ENCODE data around the gene DYNC1I1.
"Not testable (repeated sequence)": the region's sequence is repeated elsewhere in the genome, so short reads cannot be mapped to it uniquely, and the experiment has no call there.

The DYNC1I1 gene

DNA sequence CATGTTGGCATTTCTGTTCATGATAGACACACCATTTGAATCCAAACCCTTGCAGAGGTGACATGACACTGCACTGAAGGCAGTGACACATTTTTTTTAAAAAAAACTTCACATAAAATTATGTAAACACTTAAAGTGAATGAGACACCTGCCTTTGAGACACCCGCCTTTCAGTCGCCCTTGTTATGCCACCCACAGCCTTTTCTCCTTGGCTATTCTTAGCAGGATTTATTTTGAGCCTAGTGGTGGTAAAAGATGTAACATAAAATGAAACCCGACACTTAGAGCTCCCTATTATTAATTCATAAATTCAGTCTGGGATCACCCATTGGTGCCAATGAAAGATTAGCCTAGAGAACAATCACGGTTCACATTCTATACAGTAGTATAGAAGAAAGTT lies 161.3 kb downstream of the DYNC1I1 start:
- Histone ChIP-seq H3K9me3 (ENCODE audit: control insufficient read depth in 5 of 5, low read length in 5 of 5) (no peaks in the 10 kb centered on the region), H3K4me1 (ENCODE audit: control insufficient read depth in 5 of 5, insufficient read depth in 5 of 5, low read length in 5 of 5) (no peaks in the 10 kb centered on the region), H3K27ac (ENCODE audit: low read depth, low read length) (no peak overlapping the region), H3K27me3 (ENCODE audit: control insufficient read depth in 5 of 5, insufficient read depth in 4 of 5, low read length in 5 of 5) (no peaks in the 10 kb centered on the region), H3K4me3 (ENCODE audit: low read depth in 1 of 5, low read length in 5 of 5) (no peak overlapping the region), H3K9ac (ENCODE audit: low read length in 5 of 5) (no peak overlapping the region), H3K36me3 (ENCODE audit: control insufficient read depth in 5 of 5, insufficient read depth in 5 of 5, low read length in 5 of 5) (no peaks in the 10 kb centered on the region)

- not testable (repeated sequence) for H3K9me3 ChIP-seq (ENCODE audit: control insufficient read depth in 5 of 5, low read length in 5 of 5); H3K4me3 ChIP-seq (ENCODE audit: low read depth in 1 of 5, low read length in 5 of 5); H3K4me1 ChIP-seq (ENCODE audit: control insufficient read depth in 5 of 5, insufficient read depth in 5 of 5, low read length in 5 of 5); H3K27ac ChIP-seq (ENCODE audit: low read depth, low read length); H3K9ac ChIP-seq (ENCODE audit: low read length in 5 of 5); H3K27me3 ChIP-seq (ENCODE audit: control insufficient read depth in 5 of 5, insufficient read depth in 4 of 5, low read length in 5 of 5); H3K36me3 ChIP-seq (ENCODE audit: control insufficient read depth in 5 of 5, insufficient read depth in 5 of 5, low read length in 5 of 5)
Measured at GRCh38 chr7:95944867-95945266, 172.5 kb downstream of the DYNC1I1 start.

DNA sequence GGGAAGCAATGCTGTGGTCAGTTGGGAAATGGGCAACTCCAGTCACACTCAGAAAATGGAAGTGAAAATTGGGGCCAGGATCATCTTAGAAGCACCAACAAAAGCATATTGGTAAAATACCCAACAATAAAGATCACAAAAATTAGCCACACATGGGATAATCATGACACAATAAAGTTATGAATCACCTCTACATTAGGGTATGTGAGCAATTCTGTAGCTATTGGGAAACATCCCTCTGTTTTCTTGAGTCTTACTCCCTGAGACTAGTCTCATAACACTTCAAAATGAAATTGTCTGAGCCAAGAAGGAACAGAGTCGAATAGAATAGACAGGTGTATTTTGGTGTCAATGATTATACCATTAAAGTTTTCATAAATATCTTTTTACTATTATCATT lies 178.3 kb downstream of the DYNC1I1 start:
- no peak overlapping the region for H3K9ac ChIP-seq (ENCODE audit: low read length in 5 of 5)

GRCh38 chr7:95951531-95951930 lies 179.2 kb downstream of the DYNC1I1 start:
- H3K27me3 ChIP-seq (ENCODE audit: control insufficient read depth in 5 of 5, insufficient read depth in 4 of 5, low read length in 5 of 5) = no peaks in the 10 kb centered on the region
- no peaks in the 10 kb centered on the region for H3K36me3 ChIP-seq (ENCODE audit: control insufficient read depth in 5 of 5, insufficient read depth in 5 of 5, low read length in 5 of 5)
- no peak overlapping the region for H3K27ac ChIP-seq (ENCODE audit: low read depth, low read length)
- no peaks in the 10 kb centered on the region for H3K4me1 ChIP-seq (ENCODE audit: control insufficient read depth in 5 of 5, insufficient read depth in 5 of 5, low read length in 5 of 5)
- no peaks in the 10 kb centered on the region for H3K9me3 ChIP-seq (ENCODE audit: control insufficient read depth in 5 of 5, low read length in 5 of 5)
- no peak overlapping the region for H3K9ac ChIP-seq (ENCODE audit: low read length in 5 of 5)
- no peak overlapping the region for H3K4me3 ChIP-seq (ENCODE audit: low read depth in 1 of 5, low read length in 5 of 5)

More for the DNA sequence above, 178.3 kb downstream of the DYNC1I1 start:
- Histone ChIP-seq H3K4me1 (ENCODE audit: control insufficient read depth in 5 of 5, insufficient read depth in 5 of 5, low read length in 5 of 5) (no peaks in the 10 kb centered on the region), H3K9me3 (ENCODE audit: control insufficient read depth in 5 of 5, low read length in 5 of 5) (no peaks in the 10 kb centered on the region), H3K4me3 (ENCODE audit: low read depth in 1 of 5, low read length in 5 of 5) (no peak overlapping the region), H3K27ac (ENCODE audit: low read depth, low read length) (no peak overlapping the region), H3K36me3 (ENCODE audit: control insufficient read depth in 5 of 5, insufficient read depth in 5 of 5, low read length in 5 of 5) (no peaks in the 10 kb centered on the region), H3K27me3 (ENCODE audit: control insufficient read depth in 5 of 5, insufficient read depth in 4 of 5, low read length in 5 of 5) (no peaks in the 10 kb centered on the region)

- H3K36me3 ChIP-seq (ENCODE audit: control insufficient read depth in 5 of 5, insufficient read depth in 5 of 5, low read length in 5 of 5) = no peaks in the 10 kb centered on the region
- H3K9me3 ChIP-seq (ENCODE audit: control insufficient read depth in 5 of 5, low read length in 5 of 5) = no peaks in the 10 kb centered on the region
- H3K27ac ChIP-seq (ENCODE audit: low read depth, low read length) = no peak overlapping the region
- H3K4me1 ChIP-seq (ENCODE audit: control insufficient read depth in 5 of 5, insufficient read depth in 5 of 5, low read length in 5 of 5) = no peaks in the 10 kb centered on the region
- H3K4me3 ChIP-seq (ENCODE audit: low read depth in 1 of 5, low read length in 5 of 5) = no peak overlapping the region
- H3K9ac ChIP-seq (ENCODE audit: low read length in 5 of 5) = no peak overlapping the region
- H3K27me3 ChIP-seq (ENCODE audit: control insufficient read depth in 5 of 5, insufficient read depth in 4 of 5, low read length in 5 of 5) = no peaks in the 10 kb centered on the region
Measured at GRCh38 chr7:95951997-95952795, 179.8 kb downstream of the DYNC1I1 start.

- H3K36me3 ChIP-seq (ENCODE audit: control insufficient read depth in 5 of 5, insufficient read depth in 5 of 5, low read length in 5 of 5) = no peaks in the 10 kb centered on the region
- H3K4me3 ChIP-seq (ENCODE audit: low read depth in 1 of 5, low read length in 5 of 5) = no peak overlapping the region
- H3K4me1 ChIP-seq (ENCODE audit: control insufficient read depth in 5 of 5, insufficient read depth in 5 of 5, low read length in 5 of 5) = no peaks in the 10 kb centered on the region
- H3K27me3 ChIP-seq (ENCODE audit: control insufficient read depth in 5 of 5, insufficient read depth in 4 of 5, low read length in 5 of 5) = no peaks in the 10 kb centered on the region
- H3K9ac ChIP-seq (ENCODE audit: low read length in 5 of 5) = no peak overlapping the region
- H3K9me3 ChIP-seq (ENCODE audit: control insufficient read depth in 5 of 5, low read length in 5 of 5) = no peaks in the 10 kb centered on the region
- no peak overlapping the region for H3K27ac ChIP-seq (ENCODE audit: low read depth, low read length)
Measured at GRCh38 chr7:95952851-95953250, 180.5 kb downstream of the DYNC1I1 start.

DNA sequence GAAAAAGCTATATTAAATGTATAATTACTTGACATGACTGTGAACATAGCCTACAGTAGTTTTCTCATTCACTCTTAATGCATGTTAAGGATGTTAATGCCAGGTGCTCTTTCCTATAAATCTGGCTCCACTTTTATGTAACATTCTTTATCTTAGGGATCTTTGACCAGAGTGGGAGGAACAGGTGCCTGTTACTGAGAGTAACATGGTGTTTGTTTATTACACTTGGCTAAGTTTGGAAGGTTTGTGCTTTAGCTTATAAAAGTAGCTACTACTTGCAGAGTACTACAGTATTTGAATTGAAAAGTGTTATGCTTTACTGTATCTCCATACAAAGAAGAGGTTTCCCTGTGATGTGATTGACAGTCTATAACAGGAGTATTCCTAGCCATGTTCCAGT lies 183.4 kb downstream of the DYNC1I1 start:
- H3K27ac ChIP-seq (ENCODE audit: low read depth, low read length) = no peak overlapping the region
- no peak overlapping the region for H3K4me3 ChIP-seq (ENCODE audit: low read depth in 1 of 5, low read length in 5 of 5)
- H3K9ac ChIP-seq (ENCODE audit: low read length in 5 of 5) = no peak overlapping the region
- H3K36me3 ChIP-seq (ENCODE audit: control insufficient read depth in 5 of 5, insufficient read depth in 5 of 5, low read length in 5 of 5) = no peaks in the 10 kb centered on the region
- no peaks in the 10 kb centered on the region for H3K4me1 ChIP-seq (ENCODE audit: control insufficient read depth in 5 of 5, insufficient read depth in 5 of 5, low read length in 5 of 5)
- no peaks in the 10 kb centered on the region for H3K27me3 ChIP-seq (ENCODE audit: control insufficient read depth in 5 of 5, insufficient read depth in 4 of 5, low read length in 5 of 5)
- no peaks in the 10 kb centered on the region for H3K9me3 ChIP-seq (ENCODE audit: control insufficient read depth in 5 of 5, low read length in 5 of 5)

- H3K27ac ChIP-seq (ENCODE audit: low read depth, low read length) = no peak overlapping the region
- H3K4me3 ChIP-seq (ENCODE audit: low read depth in 1 of 5, low read length in 5 of 5) = no peak overlapping the region
- no peaks in the 10 kb centered on the region for H3K4me1 ChIP-seq (ENCODE audit: control insufficient read depth in 5 of 5, insufficient read depth in 5 of 5, low read length in 5 of 5)
- no peak overlapping the region for H3K9ac ChIP-seq (ENCODE audit: low read length in 5 of 5)
- no peaks in the 10 kb centered on the region for H3K36me3 ChIP-seq (ENCODE audit: control insufficient read depth in 5 of 5, insufficient read depth in 5 of 5, low read length in 5 of 5)
- H3K9me3 ChIP-seq (ENCODE audit: control insufficient read depth in 5 of 5, low read length in 5 of 5) = no peaks in the 10 kb centered on the region
- no peaks in the 10 kb centered on the region for H3K27me3 ChIP-seq (ENCODE audit: control insufficient read depth in 5 of 5, insufficient read depth in 4 of 5, low read length in 5 of 5)
Measured at GRCh38 chr7:95957510-95957909, 185.2 kb downstream of the DYNC1I1 start.

DNA sequence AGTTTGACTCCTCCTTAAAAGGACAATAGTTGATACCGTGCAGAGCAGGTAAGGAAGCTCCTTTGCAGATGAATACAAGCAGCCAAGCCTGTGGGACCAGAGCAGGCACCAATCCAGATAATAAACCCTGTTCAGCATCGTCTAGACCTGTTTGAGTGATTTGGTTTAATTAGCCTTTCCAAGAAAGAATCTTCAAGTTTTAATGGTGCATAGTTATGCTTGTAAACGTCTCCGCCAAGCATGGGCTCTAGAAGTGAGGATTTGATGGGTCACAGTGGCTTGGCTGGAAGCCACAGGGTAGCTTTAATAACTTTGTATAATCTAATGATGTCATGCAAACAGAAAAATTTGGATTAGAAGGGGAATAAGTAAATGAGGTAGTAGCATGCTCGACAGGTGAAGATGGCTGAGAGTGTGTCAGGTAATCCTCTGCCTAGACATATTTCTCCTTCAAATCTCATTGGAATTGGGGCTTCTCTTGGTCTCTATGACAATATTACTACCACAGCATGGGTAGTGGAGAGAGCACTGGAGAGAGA lies 188.4 kb downstream of the DYNC1I1 start:
- Histone ChIP-seq H3K27me3 (ENCODE audit: control insufficient read depth in 5 of 5, insufficient read depth in 4 of 5, low read length in 5 of 5) (no peaks in the 10 kb centered on the region), H3K4me1 (ENCODE audit: control insufficient read depth in 5 of 5, insufficient read depth in 5 of 5, low read length in 5 of 5) (no peaks in the 10 kb centered on the region), H3K36me3 (ENCODE audit: control insufficient read depth in 5 of 5, insufficient read depth in 5 of 5, low read length in 5 of 5) (no peaks in the 10 kb centered on the region), H3K4me3 (ENCODE audit: low read depth in 1 of 5, low read length in 5 of 5) (no peak overlapping the region), H3K9me3 (ENCODE audit: control insufficient read depth in 5 of 5, low read length in 5 of 5) (peaks cover 0 to 2% (median 0%) of the 10 kb centered on the region in 5 donors), H3K9ac (ENCODE audit: low read length in 5 of 5) (no peak overlapping the region), H3K27ac (ENCODE audit: low read depth, low read length) (no peak overlapping the region)

DNA sequence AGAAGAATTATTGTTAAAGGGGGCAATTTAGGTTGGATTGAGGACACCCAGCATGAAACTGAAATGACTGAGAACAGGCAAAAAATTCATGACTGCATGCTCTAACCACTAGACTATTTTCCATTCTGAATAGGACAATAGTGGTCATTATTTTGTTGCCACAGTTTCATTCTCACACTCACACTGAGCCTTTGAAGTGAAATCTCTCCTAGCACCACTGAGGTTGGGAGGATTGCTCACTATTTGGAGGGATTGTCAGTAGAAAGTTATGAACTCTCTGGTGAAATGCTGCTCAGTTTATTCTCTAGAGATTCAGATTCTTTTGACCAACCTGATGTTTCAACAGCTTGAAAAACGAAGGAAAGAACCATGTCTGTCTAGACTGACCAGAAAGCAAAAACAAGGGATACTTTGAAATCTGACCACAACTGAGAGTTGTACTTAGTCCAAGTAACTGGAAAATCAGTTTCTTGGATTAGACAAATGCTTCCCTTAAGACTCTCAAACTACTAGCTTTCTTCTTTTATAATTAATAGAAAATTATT lies 191.2 kb downstream of the DYNC1I1 start:
- H3K9me3 ChIP-seq (ENCODE audit: control insufficient read depth in 5 of 5, low read length in 5 of 5) = peaks cover 0 to 2% (median 0%) of the 10 kb centered on the region in 5 donors
- H3K9ac ChIP-seq (ENCODE audit: low read length in 5 of 5) = no peak overlapping the region
- no peak overlapping the region for H3K27ac ChIP-seq (ENCODE audit: low read depth, low read length)
- H3K4me3 ChIP-seq (ENCODE audit: low read depth in 1 of 5, low read length in 5 of 5) = no peak overlapping the region
- H3K27me3 ChIP-seq (ENCODE audit: control insufficient read depth in 5 of 5, insufficient read depth in 4 of 5, low read length in 5 of 5) = no peaks in the 10 kb centered on the region
- no peaks in the 10 kb centered on the region for H3K36me3 ChIP-seq (ENCODE audit: control insufficient read depth in 5 of 5, insufficient read depth in 5 of 5, low read length in 5 of 5)
- no peaks in the 10 kb centered on the region for H3K4me1 ChIP-seq (ENCODE audit: control insufficient read depth in 5 of 5, insufficient read depth in 5 of 5, low read length in 5 of 5)
